Pancreas (tissue), 10 donors: ENCODE measurements around the gene KCNH6. TPM values are rescaled to one million over a fixed set of nuclear protein-coding genes. Genes with fewer than 3 reads are reported as not detected.

ENCODE experiments used
- ATAC-seq, 4 donors: fragments of 200-7000 bp; cut with Tn5 transposase; one replicate each; pipeline versions ENCODE4 v1.8.0 to v1.9.1; 2020; ENCODE audit warnings: mild to moderate bottlenecking in 4 of 4, moderate library complexity in 4 of 4
- DNase-seq, 6 donors: peaks; one replicate each; pipeline ENCODE4 v3.0.0-alpha.2; 2020
- FAIRE-seq: peaks from 2 replicates; lab custom pipeline; 2012; peaks lifted over from hg19 to GRCh38; lab: Jason Lieb, UNC
- H3K27ac ChIP-seq, 4 donors: fragments of 200-600 bp; sonication (generic); 1 replicate in 3 of 4; 2 replicates in 1 of 4; pipeline versions ENCODE4 v1.5.0 to v1.8.0; 2020
- H3K27me3 ChIP-seq, 4 donors: fragments of 200-600 bp; one replicate each; pipeline ENCODE4 v1.8.0; 2021
- H3K36me3 ChIP-seq, 3 donors: fragments of 200-600 bp; sonication (generic) in 1 of 3; one replicate each; pipeline versions ENCODE4 v1.5.0 to v1.8.0; 2020 to 2021
- H3K4me1 ChIP-seq, 3 donors: fragments of 200-600 bp; one replicate each; pipeline ENCODE4 v1.8.0; 2021
- H3K4me3 ChIP-seq, 4 donors: fragments of 200-600 bp; sonication (generic) in 2 of 4; one replicate each; pipeline versions ENCODE4 v1.5.0 to v1.8.0; 2020 to 2021
- H3K9me3 ChIP-seq, 4 donors: fragments of 200-600 bp; one replicate each; pipeline ENCODE4 v1.8.0; 2021
- CTCF ChIP-seq, 4 donors: fragments of 200-600 bp; sonication (generic) in 3 of 4; IDR thresholded peaks; one replicate each; pipeline versions ENCODE4 v1.5.0 to v1.8.0; 2021; ENCODE audit warnings: antibody characterized with exemption in 4 of 4
- WGBS, 2 donors: extraction: QIAGEN DNeasy Blood & Tissue Kit; methylation state at CpG; one replicate each; pipeline ENCODE4 v1.1.7; 2013; 5-methylcytosine and 5-hydroxymethylcytosine counted together
- intact Hi-C, 3 donors: fragments of 100-400 bp; cut with DNase I; formaldehyde crosslinking; loops; one replicate each; pipeline versions ENCODE4 v1.11.1 to v1.14.2; 2022
- polyA plus RNA-seq, 2 donors: library from polyadenylated mRNA; stranded (reverse); fragments of 200-250 nt; gene quantifications; one replicate each; pipeline ENCODE4 v1.2.3, GENCODE V29; 2013
- total RNA-seq, 6 donors: library from RNA; stranded (reverse); fragmentation: NEBNext Ultra II Directional in 4 of 6; extraction: Animal tissue kit (Norgen Biotek cat#: 25700) in 4 of 6; gene quantifications; one replicate each; pipeline versions ENCODE4 v1.2.1 to v1.2.4, GENCODE V29; 2021 to 2023
- donor health status: healthy with polysubstance abuse.
- donor health status: DM: no; HTN: no; CAD: no; lungs with moderate emphysema.
- donor health status: DM: no; HTN: no; CAD: no.
- donor health status: control.
- donor health status: control.
- donor health status: Bipolar disorder and iron deficiency.
- donor health status: DM: yes; HTN: yes; CAD: no.
- donor health status: DM: no; HTN: no; CAD: no.
- donor health status: DM: no; HTN: no; CAD: no.
- donor health status: DM: yes; HTN: yes; CAD: no.

Gene KCNH6
- total and polyA plus RNA-seq, 8 donors, result 0.35 to 12.5 (median 0.95) TPM

GRCh38 chr17:63491413-63491812 is 31.7 kb upstream of the KCNH6 start:
- no peak for FAIRE-seq
- 67 to 78% methylated on average over 8 of the region's 8 CpGs for WGBS, 2 donors

GRCh38 chr17:63491977-63492618 is 31.1 kb upstream of the KCNH6 start:
- Histone ChIP-seq H3K27ac (no peak overlapping the region), H3K27me3 (no peaks in the 10 kb centered on the region), H3K4me1 (no peaks in the 10 kb centered on the region), H3K36me3 (no peaks in the 10 kb centered on the region), H3K4me3 (no peak overlapping the region), H3K9me3 (no peaks in the 10 kb centered on the region)
- ATAC-seq, result no peak
- WGBS, 2 donors, result 76 to 91% methylated on average over 10 of the region's 10 CpGs
- intact Hi-C loops, result no loop called here
- FAIRE-seq, result no peak
- TF ChIP-seq CTCF (IDR thresholded peaks at IDR 0.05), result no peak
- DNase-seq, result no peak

More at GRCh38 chr17:63491413-63491812, 31.7 kb upstream of the KCNH6 start:
- H3K27me3 ChIP-seq, result no peaks in the 10 kb centered on the region
- no peaks in the 10 kb centered on the region for H3K9me3 ChIP-seq
- H3K4me3 ChIP-seq, result no peak overlapping the region
- TF ChIP-seq CTCF (IDR thresholded peaks at IDR 0.05), result no peak
- no peaks in the 10 kb centered on the region for H3K36me3 ChIP-seq
- H3K27ac ChIP-seq, result no peak overlapping the region
- intact Hi-C loops, result no loop called here
- no peaks in the 10 kb centered on the region for H3K4me1 ChIP-seq
- DNase-seq (no peak), ATAC-seq (no peak)

- no peak for ATAC-seq
- Histone ChIP-seq H3K9me3 (no peaks in the 10 kb centered on the region), H3K27me3 (no peaks in the 10 kb centered on the region), H3K27ac (no peak overlapping the region), H3K36me3 (no peaks in the 10 kb centered on the region), H3K4me1 (no peaks in the 10 kb centered on the region), H3K4me3 (no peak overlapping the region)
- no peak for FAIRE-seq
- no peak for TF ChIP-seq CTCF (IDR thresholded peaks at IDR 0.05)
- WGBS, 2 donors, result 83 to 86% methylated on average over 6 of the region's 6 CpGs
- intact Hi-C loops, result no loop called here
- DNase-seq, result no peak
These were observed 30.2 kb upstream of the KCNH6 start for GRCh38 chr17:63492940-63493339.

- DNase-seq, result no peak
- Histone ChIP-seq H3K9me3 (no peaks in the 10 kb centered on the region), H3K27ac (no peak overlapping the region), H3K4me1 (no peaks in the 10 kb centered on the region), H3K36me3 (no peaks in the 10 kb centered on the region), H3K27me3 (no peaks in the 10 kb centered on the region), H3K4me3 (no peak overlapping the region)
- TF ChIP-seq CTCF (IDR thresholded peaks at IDR 0.05), result no peak
- ATAC-seq, result no peak
- intact Hi-C loops, result no loop called here
- FAIRE-seq, result no peak
- 81 to 90% methylated on average over 9 of the region's 9 CpGs for WGBS, 2 donors
These were observed 29.7 kb upstream of the KCNH6 start for GRCh38 chr17:63493411-63493810.

GRCh38 chr17:63494300-63494928 is 28.7 kb upstream of the KCNH6 start:
- TF ChIP-seq CTCF (IDR thresholded peaks at IDR 0.05), result no peak
- DNase-seq, result no peak
- Histone ChIP-seq H3K4me3 (no peak overlapping the region), H3K9me3 (no peaks in the 10 kb centered on the region), H3K27ac (no peak overlapping the region), H3K4me1 (no peaks in the 10 kb centered on the region), H3K36me3 (no peaks in the 10 kb centered on the region), H3K27me3 (no peaks in the 10 kb centered on the region)
- 64 to 68% methylated on average over 12 of the region's 12 CpGs for WGBS, 2 donors
- no peak for FAIRE-seq
- ATAC-seq, result peak in 1 of 4 donors; percentile 12
- intact Hi-C loops, result no loop called here
